Activated T-helper 2 cell treated with anti-CD3 and anti-CD28 coated beads, Interferon-gamma antibody, Interleukin-2, Interleukin-4, amounts not matched to agents 10 μg/mL and 5 μg/mL and 100 μg/mL, durations not matched to agents 14 hours and 24 hours and 36 hours (primary cell): ENCODE results near the gene PTPRJ. TPM values are rescaled to one million over a fixed set of nuclear protein-coding genes. Genes with fewer than 3 reads are reported as not detected.
"Not testable (repeated sequence)": the region's sequence is repeated elsewhere in the genome, so short reads cannot be mapped to it uniquely, and the experiment has no call there.

Source experiments
- DNase-seq: peaks from one replicate; pipeline ENCODE4 v3.0.0; 2021; ENCODE audit warnings: low spot score
- H3K27ac Mint-ChIP-seq: one replicate; pipeline ENCODE4 v1.8.0; 2021; ENCODE audit warnings: mixed read lengths
- H3K27me3 Mint-ChIP-seq: one replicate; pipeline ENCODE4 v1.8.0; 2021; ENCODE audit warnings: low read depth, mixed read lengths
- H3K36me3 Mint-ChIP-seq: one replicate; pipeline ENCODE4 v1.8.0; 2021; ENCODE audit warnings: low read depth, mixed read lengths
- H3K4me1 Mint-ChIP-seq: one replicate; pipeline ENCODE4 v1.8.0; 2021; ENCODE audit warnings: low read depth, mixed read lengths
- H3K4me3 Mint-ChIP-seq: one replicate; pipeline ENCODE4 v1.8.0; 2021; ENCODE audit warnings: low read depth, mild to moderate bottlenecking, moderate library complexity, mixed read lengths
- H3K9me3 Mint-ChIP-seq: one replicate; pipeline ENCODE4 v1.8.0; 2021; ENCODE audit warnings: mixed read lengths
- intact Hi-C: fragments of 100-400 bp; cut with micrococcal nuclease; formaldehyde crosslinking; loops from one replicate; pipeline ENCODE4 v1.15.1; 2023
- total RNA-seq: library from RNA; stranded (reverse); gene quantifications from 2 replicates; pipeline ENCODE4 v1.2.3, GENCODE V29; 2022

Gene PTPRJ
- total RNA-seq, 1 donor from 2014 or later = 50.9 TPM

DNA sequence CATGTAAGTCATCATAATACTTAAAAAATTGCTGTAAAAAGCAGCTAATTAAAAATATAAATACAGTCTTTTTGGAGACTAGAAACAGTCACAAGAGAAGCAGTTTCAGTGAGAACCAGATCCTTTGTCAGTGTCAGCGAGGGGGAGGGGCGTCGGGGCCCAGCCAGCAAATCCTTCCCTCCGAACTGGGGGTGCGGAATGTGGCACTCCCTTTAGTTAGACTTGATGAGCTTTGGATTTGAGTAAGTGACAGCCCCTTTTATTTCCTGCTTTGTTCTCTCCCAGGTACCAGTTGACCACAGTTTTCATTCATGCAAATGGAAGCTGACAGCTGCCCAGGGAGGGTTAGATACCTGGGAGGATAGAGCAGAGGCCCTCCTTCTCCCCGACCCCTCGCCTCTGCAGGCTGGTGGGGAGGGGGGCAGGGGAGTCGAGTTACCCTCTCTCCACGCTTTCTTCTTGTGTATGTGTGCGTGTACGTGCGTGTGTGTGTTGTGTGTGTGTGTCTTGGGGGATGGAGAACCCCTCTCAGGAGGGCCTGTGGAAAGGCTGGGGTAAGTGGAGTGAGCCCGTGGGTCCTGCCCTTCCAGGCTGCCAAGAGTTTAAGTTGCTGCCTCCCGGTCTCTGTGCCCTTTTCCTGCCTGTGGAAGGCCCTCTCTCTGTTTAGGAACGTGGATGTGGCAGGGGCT lies 38.3 kb downstream of the PTPRJ start:
- peaks cover 78% of the 10 kb centered on the region for H3K4me1 Mint-ChIP-seq
- H3K9me3 Mint-ChIP-seq = no peaks in the 10 kb centered on the region
- H3K4me3 Mint-ChIP-seq = peak overlapping the region; percentile 11
- H3K36me3 Mint-ChIP-seq = peaks cover 50% of the 10 kb centered on the region
- no peaks in the 10 kb centered on the region for H3K27me3 Mint-ChIP-seq
- peak overlapping the region; percentile 89 for H3K27ac Mint-ChIP-seq
- no peak for DNase-seq
- intact Hi-C loops = loop anchor here (1.0 to 5.0 kb wide), 2 partner anchors 12 to 36 kb away; partner anchors contain the start of gene PTPRJ

DNA sequence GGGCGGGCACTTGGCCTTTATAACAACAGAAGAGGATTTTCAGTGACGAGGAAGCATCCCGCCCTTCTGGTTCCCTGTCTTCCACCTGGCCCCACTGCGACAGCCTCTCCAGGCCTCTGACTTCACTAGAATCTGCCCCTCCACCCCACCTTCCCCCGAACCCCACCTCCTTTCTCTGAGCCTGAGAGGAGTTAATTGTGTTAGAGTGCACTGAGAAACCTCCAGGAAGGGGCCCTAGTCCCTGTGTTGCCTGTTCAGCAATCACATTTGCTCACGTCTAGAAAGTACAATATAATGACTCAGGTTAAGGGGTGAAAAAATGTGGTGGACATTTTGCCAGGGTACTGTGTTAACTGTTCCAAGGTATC lies 38.8 kb downstream of the PTPRJ start:
- no peak for DNase-seq
- peaks cover 49% of the 10 kb centered on the region for H3K36me3 Mint-ChIP-seq
- peaks cover 75% of the 10 kb centered on the region for H3K4me1 Mint-ChIP-seq
- peak overlapping the region; percentile 11 for H3K4me3 Mint-ChIP-seq
- no peaks in the 10 kb centered on the region for H3K27me3 Mint-ChIP-seq
- peak overlapping the region; percentile 89 for H3K27ac Mint-ChIP-seq
- intact Hi-C loops = loop anchor here (1.0 to 5.0 kb wide), 2 partner anchors 13 to 37 kb away; partner anchors contain the start of gene PTPRJ
- H3K9me3 Mint-ChIP-seq = no peaks in the 10 kb centered on the region

DNA sequence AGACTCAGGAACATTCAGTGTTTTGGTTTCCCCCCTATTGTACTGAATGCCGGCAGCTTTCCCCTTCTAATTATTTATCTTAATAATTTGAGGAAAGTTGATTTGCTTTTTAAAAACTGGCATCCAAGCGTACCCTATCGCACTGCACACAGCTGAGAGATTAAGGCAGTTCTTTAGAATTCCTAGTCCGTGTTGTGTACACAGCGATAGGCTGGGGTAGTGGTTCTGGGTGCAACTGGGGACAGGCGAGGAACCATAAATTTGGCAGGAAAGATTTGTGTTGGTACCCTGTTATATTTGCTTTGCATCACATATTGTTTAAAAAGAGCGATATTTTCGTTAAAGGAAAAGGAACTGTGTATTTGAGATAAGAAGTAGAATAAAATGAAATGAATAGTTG lies 39.2 kb downstream of the PTPRJ start:
- Mint-ChIP-seq H3K4me3 (no peak overlapping the region), H3K27ac (peak overlapping the region; percentile 89), H3K4me1 (peaks cover 75% of the 10 kb centered on the region), H3K36me3 (peaks cover 51% of the 10 kb centered on the region), H3K27me3 (no peaks in the 10 kb centered on the region), H3K9me3 (no peaks in the 10 kb centered on the region)
- no peak for DNase-seq
- intact Hi-C loops = loop anchor here (1.0 to 5.0 kb wide), 2 partner anchors 13 to 37 kb away; partner anchors contain the start of gene PTPRJ

DNA sequence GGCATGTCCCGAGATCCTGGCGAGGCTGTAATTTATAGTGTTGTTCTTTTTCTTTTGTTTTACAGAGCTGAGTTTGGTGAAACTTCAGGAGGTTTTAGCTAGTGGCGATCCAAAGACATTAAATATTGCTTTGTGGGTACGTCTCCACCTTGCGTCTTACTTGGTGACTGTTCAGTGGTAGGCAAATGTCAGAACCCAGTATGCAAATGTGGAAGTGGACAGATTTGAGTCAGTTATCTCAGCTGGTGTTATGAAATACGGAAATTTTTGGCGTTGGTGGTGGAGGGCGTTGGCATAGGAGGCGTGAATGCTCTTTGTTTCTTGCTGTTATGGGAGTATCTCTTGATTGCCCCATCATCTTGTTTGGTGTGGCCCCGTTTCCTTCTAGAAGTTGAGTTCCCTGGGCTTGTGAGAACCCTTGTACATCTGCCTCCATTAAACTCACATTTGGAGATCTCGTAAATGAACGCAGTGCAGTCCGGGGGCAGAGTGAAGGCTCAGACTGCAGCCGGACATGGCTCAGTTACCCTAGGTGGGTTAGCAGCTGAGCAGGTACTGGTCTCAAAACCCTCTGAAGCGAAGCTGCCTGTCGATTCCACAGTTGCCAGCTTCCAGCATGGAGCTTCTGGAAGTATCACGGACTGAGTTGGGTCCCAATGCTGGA lies 39.9 kb downstream of the PTPRJ start:
- Mint-ChIP-seq H3K4me1 (peaks cover 71% of the 10 kb centered on the region), H3K9me3 (no peaks in the 10 kb centered on the region), H3K36me3 (peaks cover 48% of the 10 kb centered on the region), H3K4me3 (peak overlapping the region; percentile 57), H3K27me3 (no peaks in the 10 kb centered on the region), H3K27ac (peak overlapping the region; percentile 89)
- DNase-seq = no peak
- intact Hi-C loops = loop anchor here (1.0 to 2.0 kb wide), 5 partner anchors 11 to 86 kb away; no protein-coding TSS in a partner anchor

DNA sequence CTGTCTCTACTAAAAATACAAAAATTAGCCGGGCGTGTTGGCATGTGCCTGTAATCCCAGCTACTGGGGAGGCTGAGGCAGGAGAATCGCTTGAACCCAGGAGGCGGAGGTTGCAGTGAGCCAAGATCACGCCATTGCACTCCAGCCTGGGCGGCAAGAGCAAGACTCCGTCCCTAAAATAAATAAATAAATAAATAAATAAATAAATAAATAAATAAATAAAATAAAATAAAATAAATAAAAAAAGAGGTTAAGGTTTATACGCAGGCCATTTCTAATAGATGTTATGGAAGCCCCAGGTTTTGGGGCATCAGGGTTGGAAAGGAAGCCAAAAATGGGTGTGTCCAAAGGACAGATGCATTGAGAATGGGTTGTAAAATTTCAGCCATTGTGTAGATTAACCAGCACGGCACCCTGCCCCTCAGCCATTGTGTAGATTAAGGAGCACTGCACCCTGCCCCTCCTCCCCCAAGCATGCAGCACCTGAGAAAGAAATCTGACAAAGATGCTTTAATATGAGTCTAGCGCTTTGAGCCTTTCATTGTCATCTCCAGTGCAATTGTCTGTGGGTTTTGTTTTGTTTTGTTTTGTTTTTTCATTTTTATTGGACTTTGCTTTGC lies 41.0 kb downstream of the PTPRJ start:
- Mint-ChIP-seq H3K27ac (peak overlapping the region; percentile 9), H3K4me1 (peaks cover 69% of the 10 kb centered on the region), H3K36me3 (peaks cover 44% of the 10 kb centered on the region)
- H3K9me3 Mint-ChIP-seq, DNase-seq, H3K27me3 Mint-ChIP-seq, H3K4me3 Mint-ChIP-seq: not testable (repeated sequence)
- intact Hi-C loops = loop anchor here (2.0 kb wide), 1 partner anchor 13 kb away; no protein-coding TSS in a partner anchor

DNA sequence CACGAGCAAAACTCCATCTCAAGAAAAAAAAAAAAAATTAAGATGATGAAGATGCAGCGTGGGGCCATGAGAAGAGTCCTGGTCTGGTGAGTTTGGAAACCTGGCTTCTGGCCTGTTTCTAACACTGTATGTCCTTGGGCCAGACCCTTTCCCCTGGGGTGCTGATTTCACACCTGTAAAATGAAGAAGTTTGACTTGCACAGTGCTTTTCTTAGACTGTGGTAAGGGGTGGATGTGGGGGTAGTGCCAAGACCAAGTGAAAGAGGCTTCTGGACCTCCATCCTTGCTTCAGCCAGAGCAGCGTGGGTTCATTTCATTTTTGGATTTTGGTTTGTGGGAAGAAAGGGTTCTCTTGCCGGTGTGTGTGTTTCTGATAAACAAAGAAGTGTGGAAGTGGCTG lies 42.1 kb downstream of the PTPRJ start:
- H3K4me1 Mint-ChIP-seq = peaks cover 59% of the 10 kb centered on the region
- peaks cover 43% of the 10 kb centered on the region for H3K36me3 Mint-ChIP-seq

DNA sequence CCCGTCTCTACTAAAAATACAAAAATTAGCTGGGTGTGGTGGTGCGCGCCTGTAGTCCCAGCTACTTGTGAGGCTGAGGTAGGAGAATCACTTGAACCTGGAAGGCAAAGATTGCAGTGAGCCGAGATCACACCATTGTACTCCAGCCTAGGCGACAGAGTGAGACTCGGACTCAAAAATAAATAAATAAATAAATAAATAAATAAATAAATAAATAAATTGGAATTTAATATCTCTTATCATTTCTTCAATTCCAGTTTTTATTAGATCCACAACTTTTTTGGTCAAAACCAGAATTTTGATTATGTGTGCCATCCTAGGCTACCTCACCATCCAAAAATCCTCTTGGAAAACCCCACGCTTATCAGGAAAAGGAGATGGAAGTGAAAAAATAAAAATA lies 43.2 kb downstream of the PTPRJ start:
- H3K27me3 Mint-ChIP-seq, H3K9me3 Mint-ChIP-seq, H3K4me3 Mint-ChIP-seq, H3K27ac Mint-ChIP-seq, intact Hi-C loops, DNase-seq: not testable (repeated sequence)
- Mint-ChIP-seq H3K36me3 (peaks cover 43% of the 10 kb centered on the region), H3K4me1 (peaks cover 53% of the 10 kb centered on the region)

More for the DNA sequence above, 42.1 kb downstream of the PTPRJ start:
- intact Hi-C loops = no loop called here
- DNase-seq = no peak
- Mint-ChIP-seq H3K27me3 (no peaks in the 10 kb centered on the region), H3K27ac (peak overlapping the region; percentile 35), H3K4me3 (no peak overlapping the region), H3K9me3 (no peaks in the 10 kb centered on the region)

DNA sequence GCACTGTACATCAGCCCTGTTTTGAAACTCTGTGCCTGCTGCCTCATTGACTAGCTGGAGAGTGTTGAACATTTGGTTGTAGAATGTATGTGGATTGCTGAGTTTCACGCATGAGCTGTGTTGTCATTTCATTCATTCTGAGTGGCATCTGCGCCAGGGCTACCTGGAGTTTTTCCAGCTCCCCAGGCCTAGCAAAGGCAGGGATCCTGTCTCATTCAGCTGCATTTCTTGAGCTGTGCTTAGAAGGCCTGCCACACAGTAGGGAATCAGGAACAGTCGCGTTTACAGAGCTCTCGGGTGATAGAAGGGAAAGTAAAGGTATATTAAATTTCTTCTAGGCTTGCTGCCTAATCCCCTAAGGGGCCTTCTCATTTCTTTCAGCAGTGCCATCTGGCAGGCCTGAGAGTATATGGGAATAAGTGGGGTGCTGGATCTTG lies 44.3 kb downstream of the PTPRJ start:
- peak overlapping the region; percentile 15 for H3K27ac Mint-ChIP-seq
- no peaks in the 10 kb centered on the region for H3K9me3 Mint-ChIP-seq
- no peak for DNase-seq
- H3K27me3 Mint-ChIP-seq = no peaks in the 10 kb centered on the region
- intact Hi-C loops = no loop called here
- H3K4me3 Mint-ChIP-seq = no peak overlapping the region
- H3K36me3 Mint-ChIP-seq = peaks cover 50% of the 10 kb centered on the region
- H3K4me1 Mint-ChIP-seq = peaks cover 53% of the 10 kb centered on the region

DNA sequence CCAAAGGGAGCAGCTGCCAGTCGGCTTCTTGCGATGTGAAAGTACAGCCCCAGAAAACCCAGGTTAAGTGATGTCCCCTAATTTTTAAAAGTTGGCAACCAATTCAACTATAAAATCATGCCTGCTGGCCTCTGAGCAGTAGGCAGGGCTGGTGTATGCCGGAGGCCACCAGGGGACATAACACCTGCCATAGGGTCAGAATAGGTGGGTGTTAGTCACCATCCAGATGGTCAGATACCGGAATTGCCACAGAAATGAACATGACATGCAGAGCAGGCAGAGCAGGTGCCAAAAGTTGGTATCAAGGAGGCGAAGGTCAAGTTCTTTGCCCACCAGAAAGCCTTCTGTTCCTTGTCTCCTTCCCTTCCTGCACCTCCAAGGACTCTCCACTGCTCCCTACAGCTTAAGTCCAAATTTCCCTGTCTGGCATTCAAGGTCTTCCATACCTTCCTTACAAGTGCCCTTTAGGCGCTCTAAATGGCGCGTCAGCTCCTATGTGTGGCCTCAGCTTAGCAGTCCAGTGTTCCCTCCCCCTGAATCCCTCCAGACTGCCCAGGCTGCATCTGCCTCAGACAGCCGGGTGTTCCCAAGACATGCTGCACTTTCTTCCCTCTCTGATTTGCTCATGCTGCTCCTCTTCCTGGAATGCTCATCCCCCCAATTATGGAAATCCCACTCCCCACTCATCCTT lies 45.1 kb downstream of the PTPRJ start:
- Mint-ChIP-seq H3K27ac (peak overlapping the region; percentile 65), H3K27me3 (no peaks in the 10 kb centered on the region), H3K4me3 (no peak overlapping the region), H3K9me3 (no peaks in the 10 kb centered on the region), H3K36me3 (peaks cover 50% of the 10 kb centered on the region), H3K4me1 (peaks cover 53% of the 10 kb centered on the region)
- DNase-seq = no peak
- intact Hi-C loops = no loop called here

DNA sequence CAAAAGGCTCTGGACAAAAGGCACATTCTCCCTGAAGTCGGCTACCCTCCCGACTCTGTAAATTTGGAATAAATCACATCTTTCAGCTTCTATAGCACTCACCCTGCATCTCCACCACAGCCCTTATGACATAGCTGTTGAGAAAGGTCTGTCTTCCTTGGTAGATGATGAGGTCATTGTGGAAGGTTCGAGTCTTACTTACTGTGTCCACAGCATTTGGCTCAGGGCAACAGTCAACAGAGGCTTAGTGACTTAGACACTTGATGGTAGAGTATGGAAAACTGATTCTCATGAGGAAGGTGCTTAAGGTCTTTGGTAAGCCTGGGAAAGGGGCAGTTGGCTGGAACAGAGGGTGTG lies 45.6 kb downstream of the PTPRJ start:
- Mint-ChIP-seq H3K27ac (peak overlapping the region; percentile 65), H3K27me3 (no peaks in the 10 kb centered on the region), H3K4me1 (peaks cover 49% of the 10 kb centered on the region), H3K36me3 (peaks cover 47% of the 10 kb centered on the region), H3K4me3 (no peak overlapping the region), H3K9me3 (no peaks in the 10 kb centered on the region)
- intact Hi-C loops = no loop called here
- DNase-seq = no peak

DNA sequence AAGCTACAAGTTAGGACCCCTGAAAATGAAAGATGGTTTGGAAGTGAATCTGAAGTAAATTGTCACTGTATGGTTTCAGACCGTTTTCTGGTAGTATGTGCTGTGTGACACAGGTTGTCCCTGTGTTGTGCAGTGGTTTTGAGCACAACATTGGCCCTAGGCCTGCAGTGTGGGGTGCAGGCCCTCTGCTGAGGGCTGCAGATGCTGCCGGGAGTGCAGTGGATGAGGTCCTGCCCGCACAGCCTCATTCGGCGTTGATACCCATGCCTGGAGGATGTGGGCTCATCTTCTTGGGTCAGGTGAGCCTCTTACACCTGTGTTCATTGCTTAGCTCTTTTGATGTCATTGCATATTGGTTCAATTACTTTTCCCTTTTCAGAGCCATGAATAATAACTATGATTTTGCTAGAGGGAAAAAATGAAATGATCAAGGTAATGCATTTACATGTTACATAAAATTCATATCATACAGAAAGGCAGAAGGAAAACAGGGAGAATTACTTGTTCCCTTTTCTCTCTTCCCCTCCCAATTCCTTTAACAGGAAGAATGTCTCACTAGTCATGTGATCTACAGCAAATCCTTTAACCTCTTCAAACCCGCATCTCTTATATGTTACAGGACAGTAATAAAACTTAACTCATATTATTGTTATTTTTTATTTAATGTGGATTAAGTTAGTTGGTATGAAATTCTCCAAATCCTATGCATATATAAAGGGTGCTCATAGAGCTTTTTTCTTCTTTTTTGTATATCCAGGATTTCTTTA lies 48.7 kb downstream of the PTPRJ start:
- peak overlapping the region; percentile 54 for H3K27ac Mint-ChIP-seq
- H3K36me3 Mint-ChIP-seq = peaks cover 51% of the 10 kb centered on the region
- no peaks in the 10 kb centered on the region for H3K27me3 Mint-ChIP-seq
- peaks cover 62% of the 10 kb centered on the region for H3K4me1 Mint-ChIP-seq
- DNase-seq = no peak
- no peaks in the 10 kb centered on the region for H3K9me3 Mint-ChIP-seq
- intact Hi-C loops = no loop called here
- H3K4me3 Mint-ChIP-seq = no peak overlapping the region

DNA sequence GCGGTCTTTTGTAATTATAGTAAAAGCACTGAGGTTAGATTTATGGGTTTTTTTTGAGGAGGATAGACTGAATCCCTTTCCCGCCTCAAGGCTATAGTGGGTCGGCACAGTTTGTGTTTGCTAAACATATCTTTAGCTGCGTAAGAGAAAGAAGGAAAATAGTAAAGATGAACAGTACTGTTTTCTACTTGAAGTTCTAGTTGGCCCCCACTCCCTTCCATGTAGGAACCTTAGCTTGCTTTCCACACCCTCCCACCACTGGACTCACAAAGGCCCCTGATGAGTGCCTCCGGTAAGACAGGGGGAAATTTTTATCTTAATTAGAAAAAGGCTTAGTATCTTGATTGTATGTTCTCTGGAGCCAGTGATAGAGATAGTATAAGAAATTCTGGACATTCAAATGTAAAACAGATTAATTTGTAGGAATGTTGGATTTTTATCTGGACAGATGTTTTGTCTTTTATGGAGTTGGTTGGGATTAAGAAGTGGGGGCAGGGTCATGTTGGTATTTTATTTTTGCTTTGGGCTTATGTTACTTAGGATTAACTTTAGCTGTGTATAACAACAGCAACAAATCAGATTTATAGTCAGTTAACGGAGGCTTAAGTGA lies 49.4 kb downstream of the PTPRJ start:
- no peaks in the 10 kb centered on the region for H3K9me3 Mint-ChIP-seq
- DNase-seq = no peak
- no peaks in the 10 kb centered on the region for H3K27me3 Mint-ChIP-seq
- H3K36me3 Mint-ChIP-seq = peaks cover 47% of the 10 kb centered on the region
- peaks cover 62% of the 10 kb centered on the region for H3K4me1 Mint-ChIP-seq
- intact Hi-C loops = no loop called here
- no peak overlapping the region for H3K4me3 Mint-ChIP-seq
- peak overlapping the region; percentile 46 for H3K27ac Mint-ChIP-seq
